ENCODE data around the gene RTF2.

DNA sequence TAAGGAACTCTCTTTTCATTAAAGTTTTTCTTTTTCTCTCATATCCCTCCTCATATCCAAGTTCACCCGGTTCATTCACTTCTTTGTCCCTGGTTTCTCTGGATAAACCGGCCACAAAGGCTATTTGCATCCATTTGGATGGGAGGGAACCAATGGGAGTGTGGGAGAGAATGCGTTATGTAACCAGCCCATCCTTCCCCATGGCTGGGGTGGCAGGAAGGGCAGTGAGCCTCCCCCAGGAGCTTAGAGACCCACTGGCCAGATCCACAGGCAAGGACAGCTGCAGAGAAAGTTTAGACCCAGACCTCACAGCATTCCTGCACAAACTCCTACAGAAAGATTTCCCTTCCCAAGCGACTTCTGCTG, 45.6 kb upstream of the RTF2 start:
- TF ChIP-seq, protein P1, sequence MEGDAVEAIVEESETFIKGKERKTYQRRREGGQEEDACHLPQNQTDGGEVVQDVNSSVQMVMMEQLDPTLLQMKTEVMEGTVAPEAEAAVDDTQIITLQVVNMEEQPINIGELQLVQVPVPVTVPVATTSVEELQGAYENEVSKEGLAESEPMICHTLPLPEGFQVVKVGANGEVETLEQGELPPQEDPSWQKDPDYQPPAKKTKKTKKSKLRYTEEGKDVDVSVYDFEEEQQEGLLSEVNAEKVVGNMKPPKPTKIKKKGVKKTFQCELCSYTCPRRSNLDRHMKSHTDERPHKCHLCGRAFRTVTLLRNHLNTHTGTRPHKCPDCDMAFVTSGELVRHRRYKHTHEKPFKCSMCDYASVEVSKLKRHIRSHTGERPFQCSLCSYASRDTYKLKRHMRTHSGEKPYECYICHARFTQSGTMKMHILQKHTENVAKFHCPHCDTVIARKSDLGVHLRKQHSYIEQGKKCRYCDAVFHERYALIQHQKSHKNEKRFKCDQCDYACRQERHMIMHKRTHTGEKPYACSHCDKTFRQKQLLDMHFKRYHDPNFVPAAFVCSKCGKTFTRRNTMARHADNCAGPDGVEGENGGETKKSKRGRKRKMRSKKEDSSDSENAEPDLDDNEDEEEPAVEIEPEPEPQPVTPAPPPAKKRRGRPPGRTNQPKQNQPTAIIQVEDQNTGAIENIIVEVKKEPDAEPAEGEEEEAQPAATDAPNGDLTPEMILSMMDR (IDR thresholded peaks at IDR 0.05 in 4 of 5, conservative IDR thresholded peaks at IDR 0.05 in 1 of 5), result no peak
- TF ChIP-seq POLR2A (IDR thresholded peaks at IDR 0.05), result no peak
